GM06990 (cell line): ENCODE results near the gene MAD1L1.

Experiments used
- DNase-seq: peaks from one replicate; pipeline ENCODE4 v3.0.0-alpha.2; 2011; ENCODE audit not compliant: insufficient read length; ENCODE audit errors: extremely low read depth
- H3K27me3 ChIP-seq: replicated peaks from 2 replicates; pipeline ENCODE4 v1.6.0; 2011; ENCODE audit warnings: low read length; ENCODE audit not compliant: control insufficient read depth, insufficient read depth
- H3K36me3 ChIP-seq: 2 replicates; pipeline ENCODE4 v1.5.1; 2011; ENCODE audit warnings: low read length; ENCODE audit not compliant: control insufficient read depth, insufficient read depth
- H3K4me3 ChIP-seq: replicated peaks from 2 replicates; pipeline ENCODE4 v1.5.1; 2011; ENCODE audit warnings: low read depth, mild to moderate bottlenecking, control low read depth, low read length
- TF ChIP-seq, protein P1 (sequence below): IDR thresholded peaks from 2 replicates; pipeline ENCODE4 v1.5.1; 2011; ENCODE audit warnings: low read length, control low read depth, mild to moderate bottlenecking, inconsistent platforms; ENCODE audit not compliant: insufficient read depth, poor library complexity, severe bottlenecking

Gene MAD1L1

DNA sequence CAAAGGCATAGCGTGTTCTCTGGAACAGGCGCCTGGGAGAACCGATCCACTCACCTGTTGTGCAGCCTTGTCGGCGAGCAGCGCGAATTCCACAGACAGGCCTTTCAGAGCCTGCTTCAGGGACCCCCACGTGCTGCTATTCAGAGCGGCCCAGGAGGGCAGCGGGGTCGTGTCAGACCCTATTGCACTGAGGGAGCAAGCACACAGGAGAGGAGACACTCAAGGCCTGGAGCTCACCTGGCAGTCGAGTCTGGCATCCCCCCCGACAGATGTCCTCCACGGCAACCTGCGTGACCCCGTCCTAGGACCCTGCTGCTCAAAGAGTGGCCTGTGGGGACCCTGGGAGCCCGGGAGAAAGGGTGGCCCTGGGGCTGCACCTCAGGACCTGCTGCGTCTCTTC, 30.4 kb upstream of the MAD1L1 start:
- TF ChIP-seq, protein P1, sequence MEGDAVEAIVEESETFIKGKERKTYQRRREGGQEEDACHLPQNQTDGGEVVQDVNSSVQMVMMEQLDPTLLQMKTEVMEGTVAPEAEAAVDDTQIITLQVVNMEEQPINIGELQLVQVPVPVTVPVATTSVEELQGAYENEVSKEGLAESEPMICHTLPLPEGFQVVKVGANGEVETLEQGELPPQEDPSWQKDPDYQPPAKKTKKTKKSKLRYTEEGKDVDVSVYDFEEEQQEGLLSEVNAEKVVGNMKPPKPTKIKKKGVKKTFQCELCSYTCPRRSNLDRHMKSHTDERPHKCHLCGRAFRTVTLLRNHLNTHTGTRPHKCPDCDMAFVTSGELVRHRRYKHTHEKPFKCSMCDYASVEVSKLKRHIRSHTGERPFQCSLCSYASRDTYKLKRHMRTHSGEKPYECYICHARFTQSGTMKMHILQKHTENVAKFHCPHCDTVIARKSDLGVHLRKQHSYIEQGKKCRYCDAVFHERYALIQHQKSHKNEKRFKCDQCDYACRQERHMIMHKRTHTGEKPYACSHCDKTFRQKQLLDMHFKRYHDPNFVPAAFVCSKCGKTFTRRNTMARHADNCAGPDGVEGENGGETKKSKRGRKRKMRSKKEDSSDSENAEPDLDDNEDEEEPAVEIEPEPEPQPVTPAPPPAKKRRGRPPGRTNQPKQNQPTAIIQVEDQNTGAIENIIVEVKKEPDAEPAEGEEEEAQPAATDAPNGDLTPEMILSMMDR: no peak
- H3K4me3 ChIP-seq: no peak overlapping the region
- no peaks in the 10 kb centered on the region for H3K27me3 ChIP-seq
- H3K36me3 ChIP-seq: peaks cover 15% of the 10 kb centered on the region
- no peak for DNase-seq

- Histone ChIP-seq H3K36me3 (peaks cover 21% of the 10 kb centered on the region), H3K4me3 (no peak overlapping the region), H3K27me3 (no peaks in the 10 kb centered on the region)
- DNase-seq: no peak
- TF ChIP-seq, protein P1: peak; percentile 7
Observed at GRCh38 chr7:2261611-2262010, 28.9 kb upstream of the MAD1L1 start.

- Histone ChIP-seq H3K4me3 (no peak overlapping the region), H3K36me3 (peaks cover 25% of the 10 kb centered on the region), H3K27me3 (no peaks in the 10 kb centered on the region)
- TF ChIP-seq, protein P1: no peak
- DNase-seq: no peak
Observed at GRCh38 chr7:2260820-2261219, 28.1 kb upstream of the MAD1L1 start.

- no peak for DNase-seq
- TF ChIP-seq, protein P1: no peak
- no peaks in the 10 kb centered on the region for H3K27me3 ChIP-seq
- H3K36me3 ChIP-seq: peaks cover 36% of the 10 kb centered on the region
- 0 out of 2 replicates have a peak overlapping the region, but pooled peaks have one; percentile 1 for H3K4me3 ChIP-seq
Observed at GRCh38 chr7:2259480-2259879, 26.7 kb upstream of the MAD1L1 start.

DNA sequence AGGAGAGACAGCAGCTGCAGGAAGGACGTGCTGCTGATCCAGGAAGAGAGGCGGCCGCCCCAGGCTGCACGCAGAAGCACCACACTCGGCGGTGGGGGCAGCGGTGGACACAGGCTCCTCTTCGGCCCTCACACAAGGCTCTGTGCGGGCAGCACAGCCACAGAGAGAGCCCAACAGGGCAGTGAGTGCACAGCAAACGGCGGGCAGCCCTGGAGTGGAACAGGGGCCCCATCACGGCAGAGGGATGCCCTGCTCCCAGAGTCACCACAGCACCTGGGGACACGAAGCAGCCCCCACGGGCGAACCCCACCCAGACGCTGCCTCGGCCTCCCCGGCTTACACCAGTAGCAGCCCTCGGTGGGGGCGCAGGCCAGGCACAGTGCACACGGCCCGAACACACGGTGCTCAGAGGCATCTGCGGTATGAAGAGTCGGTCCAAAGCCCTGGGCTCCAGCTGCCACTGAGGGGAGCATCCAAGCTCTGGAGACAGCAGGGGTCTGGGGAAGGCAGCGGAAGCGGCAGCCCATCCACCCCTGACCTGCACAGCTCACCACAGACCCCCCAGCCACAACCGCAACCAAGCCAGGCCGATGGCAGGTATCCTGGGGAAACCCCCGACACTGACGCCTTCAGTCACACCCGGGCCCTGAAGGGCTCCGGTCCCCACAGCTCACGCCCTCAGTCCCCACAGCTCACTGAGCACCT, 26.1 kb upstream of the MAD1L1 start:
- Histone ChIP-seq H3K36me3 (peaks cover 42% of the 10 kb centered on the region), H3K27me3 (no peaks in the 10 kb centered on the region), H3K4me3 (0 out of 2 replicates have a peak overlapping the region, but pooled peaks have one; percentile 9)
- TF ChIP-seq, protein P1: no peak
- DNase-seq: peak; percentile 87
